ENCODE measurements around the gene VAMP2. TPM values are rescaled to one million over a fixed set of nuclear protein-coding genes. Genes with fewer than 3 reads are reported as not detected.
A peak's percentile ranks its signal among the peaks of the same experiment; 100 is the strongest.

VAMP2 gene
- total and polyA plus RNA-seq, 2 donors = 7.4 to 73.9 TPM

DNA sequence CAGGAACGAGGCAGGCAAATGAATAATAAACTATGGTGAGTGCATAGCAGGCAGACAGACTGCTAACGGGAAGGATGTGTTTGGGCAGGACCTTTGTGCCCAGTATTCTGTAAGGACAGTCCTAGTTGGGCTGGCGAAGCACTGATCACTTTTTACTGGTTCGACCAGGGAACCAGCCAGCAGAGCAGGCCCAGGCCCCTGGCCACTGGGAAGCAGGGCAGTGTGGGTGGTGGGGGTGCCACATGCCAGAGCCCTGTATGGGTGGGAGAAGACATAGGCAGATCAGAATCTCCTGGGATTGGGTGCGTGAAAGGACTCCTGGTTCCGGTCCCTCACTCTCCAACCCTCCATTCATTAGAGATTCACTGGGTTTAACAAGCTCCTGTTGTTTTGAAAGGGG, 4.0 kb upstream of the VAMP2 start:
- Histone ChIP-seq H3K9me3 (ENCODE audit: control insufficient read depth in 2 of 2, insufficient read depth in 1 of 2, low read length in 1 of 2) (peaks cover 0 to 6% of the 10 kb centered on the region in 2 donors), H3K4me1 (ENCODE audit: control insufficient read depth in 2 of 2, insufficient read depth in 2 of 2, low read length in 2 of 2) (peaks cover 21 to 30% of the 10 kb centered on the region in 2 donors), H3K36me3 (ENCODE audit: control insufficient read depth in 2 of 2, insufficient read depth in 2 of 2, low read length in 1 of 2) (peaks cover under 1 to 2% of the 10 kb centered on the region in 2 donors), H3K27ac (ENCODE audit: low read depth in 1 of 2, low read length in 1 of 2) (no peak overlapping the region), H3K4me3 (ENCODE audit: low read length in 2 of 2) (no peak overlapping the region), H3K27me3 (ENCODE audit: control insufficient read depth in 2 of 2, insufficient read depth in 1 of 2, low read length in 1 of 2) (no peaks in the 10 kb centered on the region)
- DNase-seq (ENCODE audit: low read depth in 6 of 9, low spot score in 9 of 9) = no peak
- WGBS = 98% methylated on average over 6 of the region's 6 CpGs

DNA sequence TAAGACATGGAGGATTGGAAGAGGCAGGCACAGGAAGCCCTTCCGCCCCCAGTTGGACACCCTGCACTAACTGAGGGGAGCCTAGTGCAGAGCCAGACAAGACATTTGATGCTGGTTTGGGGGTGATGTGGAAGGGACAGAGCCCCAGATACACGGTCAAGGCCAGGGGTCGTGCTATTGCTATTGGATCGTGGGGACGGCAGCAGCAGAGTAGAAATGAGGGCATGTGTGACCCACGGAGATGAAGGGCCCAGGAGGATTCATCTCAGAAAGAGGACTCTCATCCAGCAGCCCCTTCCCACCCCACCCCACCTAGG, 2.0 kb upstream of the VAMP2 start:
- peaks cover 0 to 6% of the 10 kb centered on the region in 2 donors for H3K9me3 ChIP-seq (ENCODE audit: control insufficient read depth in 2 of 2, insufficient read depth in 1 of 2, low read length in 1 of 2)
- peak overlapping the region; percentile 98 to 99 for H3K27ac ChIP-seq (ENCODE audit: low read depth in 1 of 2, low read length in 1 of 2)
- 93% methylated on average over 6 of the region's 6 CpGs for WGBS
- H3K4me1 ChIP-seq (ENCODE audit: control insufficient read depth in 2 of 2, insufficient read depth in 2 of 2, low read length in 2 of 2) = peaks cover 30 to 46% of the 10 kb centered on the region in 2 donors
- H3K27me3 ChIP-seq (ENCODE audit: control insufficient read depth in 2 of 2, insufficient read depth in 1 of 2, low read length in 1 of 2) = no peaks in the 10 kb centered on the region
- H3K36me3 ChIP-seq (ENCODE audit: control insufficient read depth in 2 of 2, insufficient read depth in 2 of 2, low read length in 1 of 2) = peaks cover 20% of the 10 kb centered on the region in 2 donors
- no peak for DNase-seq (ENCODE audit: low read depth in 6 of 9, low spot score in 9 of 9)
- peak overlapping the region in 1 of 2 donors; percentile 63 for H3K4me3 ChIP-seq (ENCODE audit: low read length in 2 of 2)

DNA sequence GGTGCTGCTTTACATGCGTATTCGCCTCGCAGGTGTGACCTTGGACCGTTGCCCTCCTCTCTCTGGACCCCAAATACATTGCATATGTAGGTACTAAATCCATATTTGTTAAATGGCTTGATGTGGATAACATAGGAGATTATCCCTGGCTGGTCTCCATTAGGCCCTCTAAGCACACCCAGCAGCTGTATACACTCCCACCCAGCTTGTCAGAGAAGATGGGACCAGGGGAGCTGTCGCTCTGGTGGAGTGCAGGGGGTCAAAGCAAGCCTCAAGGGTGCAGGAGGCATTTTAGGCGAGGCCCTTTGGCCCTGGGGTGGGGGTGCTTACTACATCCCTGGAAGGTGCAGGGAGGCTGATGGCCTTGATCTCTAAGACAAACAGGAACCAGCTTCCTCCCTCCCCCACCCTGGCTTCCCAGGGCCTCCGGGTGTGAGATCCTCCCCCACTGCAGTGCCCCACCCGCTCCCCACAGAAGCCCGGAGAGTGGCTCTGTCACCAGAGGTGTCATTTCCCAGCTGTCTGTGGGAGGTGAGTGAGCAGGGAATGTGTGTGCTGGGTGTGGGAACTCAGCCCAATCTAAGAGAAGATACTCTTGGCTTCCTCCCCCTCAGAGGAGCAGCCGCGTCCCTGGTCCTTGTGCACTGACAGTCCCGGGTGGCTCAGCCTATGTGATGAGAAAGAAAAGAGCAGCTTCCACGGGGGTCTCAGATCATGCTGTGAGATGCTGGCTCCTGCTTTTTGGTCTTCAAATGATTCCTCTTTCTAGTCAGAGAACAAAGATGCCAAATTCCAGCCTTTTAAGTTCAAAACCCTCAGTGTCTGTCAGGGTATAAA, 1.4 kb upstream of the VAMP2 start:
- WGBS = 37% methylated on average over 13 of the region's 13 CpGs
- Histone ChIP-seq H3K36me3 (ENCODE audit: control insufficient read depth in 2 of 2, insufficient read depth in 2 of 2, low read length in 1 of 2) (peaks cover 25% of the 10 kb centered on the region in 2 donors), H3K9me3 (ENCODE audit: control insufficient read depth in 2 of 2, insufficient read depth in 1 of 2, low read length in 1 of 2) (peaks cover 0 to 6% of the 10 kb centered on the region in 2 donors), H3K4me1 (ENCODE audit: control insufficient read depth in 2 of 2, insufficient read depth in 2 of 2, low read length in 2 of 2) (peaks cover 30 to 52% of the 10 kb centered on the region in 2 donors), H3K4me3 (ENCODE audit: low read length in 2 of 2) (peak overlapping the region; percentile 35 to 63), H3K27me3 (ENCODE audit: control insufficient read depth in 2 of 2, insufficient read depth in 1 of 2, low read length in 1 of 2) (no peaks in the 10 kb centered on the region), H3K27ac (ENCODE audit: low read depth in 1 of 2, low read length in 1 of 2) (peak overlapping the region; percentile 98 to 99)
- peak in 5 of 9 donors; percentile 77 to 91 (median 83) for DNase-seq (ENCODE audit: low read depth in 6 of 9, low spot score in 9 of 9)

DNA sequence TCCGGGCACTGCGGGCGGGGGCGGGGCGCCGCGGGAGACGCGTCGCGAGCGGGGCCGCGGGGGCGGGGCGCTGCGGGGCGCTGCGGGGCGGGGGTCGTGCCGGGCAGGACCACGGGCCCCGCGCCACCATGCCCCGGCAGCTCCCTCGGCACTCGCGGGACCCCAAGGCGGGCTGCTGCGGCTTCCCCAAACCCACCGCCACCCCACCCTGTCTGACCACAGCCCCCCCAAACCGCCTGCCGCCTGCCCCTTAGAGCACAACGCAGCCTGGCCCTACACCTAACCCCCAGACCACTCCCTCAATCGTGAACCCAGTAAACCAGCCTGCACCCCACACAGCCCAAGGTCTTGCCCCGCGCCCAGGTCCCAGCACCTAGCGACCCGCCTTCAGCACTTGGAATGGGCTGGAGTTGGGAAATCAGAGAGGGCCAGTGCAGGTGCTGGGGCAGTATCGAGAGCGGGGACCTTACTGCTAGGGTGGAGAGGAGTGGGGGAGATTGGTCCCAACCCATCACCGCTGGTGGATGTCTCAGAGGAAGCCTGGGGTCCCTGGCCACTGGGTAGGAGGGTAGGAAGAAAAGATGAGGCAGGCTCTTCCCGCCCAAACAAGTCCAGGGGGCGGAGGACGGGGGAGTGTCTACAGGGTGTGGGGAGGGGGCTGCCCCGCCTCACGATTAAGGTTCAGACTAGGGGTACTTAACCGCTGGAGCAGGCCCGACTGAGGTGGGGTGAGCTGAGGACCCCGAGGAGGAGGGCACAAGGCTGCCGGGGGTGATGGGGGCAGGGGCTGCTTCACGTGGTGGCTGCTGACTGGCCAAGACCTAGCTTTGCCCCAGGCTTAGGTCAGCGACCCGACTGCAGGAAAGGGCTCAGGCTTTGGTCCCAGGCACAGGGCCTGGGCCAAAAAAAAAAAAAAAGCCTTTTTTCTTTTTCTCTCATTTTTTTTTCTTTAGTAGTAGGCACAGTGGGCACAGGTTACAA, 539 bp upstream of the VAMP2 start:
- WGBS = 20% methylated on average over 55 of the region's 55 CpGs
- Histone ChIP-seq H3K36me3 (ENCODE audit: control insufficient read depth in 2 of 2, insufficient read depth in 2 of 2, low read length in 1 of 2) (peaks cover 26 to 30% of the 10 kb centered on the region in 2 donors), H3K4me3 (ENCODE audit: low read length in 2 of 2) (peak overlapping the region; percentile 63 to 100), H3K4me1 (ENCODE audit: control insufficient read depth in 2 of 2, insufficient read depth in 2 of 2, low read length in 2 of 2) (peaks cover 35 to 59% of the 10 kb centered on the region in 2 donors), H3K27ac (ENCODE audit: low read depth in 1 of 2, low read length in 1 of 2) (peak overlapping the region; percentile 98 to 99), H3K27me3 (ENCODE audit: control insufficient read depth in 2 of 2, insufficient read depth in 1 of 2, low read length in 1 of 2) (no peaks in the 10 kb centered on the region), H3K9me3 (ENCODE audit: control insufficient read depth in 2 of 2, insufficient read depth in 1 of 2, low read length in 1 of 2) (peaks cover 0 to 6% of the 10 kb centered on the region in 2 donors)
- peak in 2 of 9 donors; percentile 57 to 79 for DNase-seq (ENCODE audit: low read depth in 6 of 9, low spot score in 9 of 9)

DNA sequence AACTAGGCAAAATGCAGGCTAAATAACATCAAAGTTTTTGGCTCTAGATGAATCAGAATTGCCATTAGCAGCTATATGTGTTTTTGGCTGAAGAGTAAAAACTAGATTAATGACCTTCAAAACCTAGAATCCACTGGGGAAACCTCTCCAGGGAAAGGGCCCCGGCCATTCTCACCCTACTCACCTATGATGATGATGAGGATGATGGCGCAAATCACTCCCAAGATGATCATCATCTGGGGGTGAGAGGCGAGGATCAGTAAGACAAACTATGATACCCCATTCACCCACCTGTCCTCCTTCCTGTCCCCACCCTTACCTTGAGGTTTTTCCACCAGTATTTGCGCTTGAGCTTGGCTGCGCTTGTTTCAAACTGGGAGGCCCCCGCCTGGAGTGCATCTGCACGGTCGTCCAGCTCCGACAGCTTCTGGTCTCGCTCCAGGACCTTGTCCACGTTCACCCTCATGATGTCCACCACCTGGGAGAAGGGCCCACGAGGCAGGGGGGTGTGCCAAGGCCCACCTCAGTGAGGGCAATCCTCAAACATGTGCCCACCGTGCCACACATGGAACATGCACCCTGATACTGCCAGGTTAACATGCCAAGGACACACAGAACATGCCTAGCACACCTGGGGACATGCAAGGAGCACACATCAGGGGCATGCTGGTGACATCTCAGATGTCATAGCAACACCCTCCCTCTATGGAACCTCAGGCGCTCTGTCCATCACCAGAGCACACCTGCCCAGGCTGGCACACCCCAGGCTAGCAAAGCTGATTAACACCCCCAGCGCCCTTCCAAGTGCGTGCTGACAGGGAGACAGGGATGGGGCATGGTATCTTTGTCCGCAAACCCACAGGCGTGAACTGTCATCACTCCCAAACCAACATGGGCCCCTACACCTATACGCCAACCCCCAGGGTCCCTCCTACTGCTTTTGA, 1.2 kb downstream of the VAMP2 start:
- Histone ChIP-seq H3K36me3 (ENCODE audit: control insufficient read depth in 2 of 2, insufficient read depth in 2 of 2, low read length in 1 of 2) (peaks cover 26 to 31% of the 10 kb centered on the region in 2 donors), H3K27ac (ENCODE audit: low read depth in 1 of 2, low read length in 1 of 2) (peak overlapping the region; percentile 87 to 99), H3K4me1 (ENCODE audit: control insufficient read depth in 2 of 2, insufficient read depth in 2 of 2, low read length in 2 of 2) (peaks cover 38 to 71% of the 10 kb centered on the region in 2 donors), H3K4me3 (ENCODE audit: low read length in 2 of 2) (peak overlapping the region; percentile 98 to 100), H3K9me3 (ENCODE audit: control insufficient read depth in 2 of 2, insufficient read depth in 1 of 2, low read length in 1 of 2) (peaks cover 0 to 6% of the 10 kb centered on the region in 2 donors), H3K27me3 (ENCODE audit: control insufficient read depth in 2 of 2, insufficient read depth in 1 of 2, low read length in 1 of 2) (no peaks in the 10 kb centered on the region)
- 87% methylated on average over 19 of the region's 19 CpGs for WGBS
- no peak for DNase-seq (ENCODE audit: low read depth in 6 of 9, low spot score in 9 of 9)

DNA sequence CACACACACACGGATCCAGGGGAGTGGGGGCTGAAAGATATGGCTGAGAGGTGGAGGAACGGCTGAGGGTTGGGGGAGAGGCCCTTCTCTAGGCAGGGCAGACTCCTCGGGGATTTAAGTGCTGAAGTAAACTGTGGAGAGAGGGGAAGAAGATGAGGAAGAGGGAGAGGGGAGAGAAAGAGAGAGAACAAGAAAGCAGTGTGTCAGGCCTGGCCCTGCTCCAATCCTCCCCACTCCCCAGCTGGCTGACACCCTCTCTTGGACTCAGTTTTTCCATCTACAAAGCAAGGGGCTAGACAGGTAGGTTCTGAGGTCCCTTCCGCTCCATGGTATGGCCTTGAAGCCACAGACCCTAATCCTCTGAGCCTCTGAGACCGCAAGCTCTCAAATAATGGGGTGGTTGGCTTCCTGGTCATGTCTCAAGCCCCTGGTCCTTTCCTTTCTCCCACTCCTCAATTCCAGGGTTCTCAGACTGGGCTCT, 2.0 kb downstream of the VAMP2 start:
- no peak for DNase-seq (ENCODE audit: low read depth in 6 of 9, low spot score in 9 of 9)
- no peak overlapping the region for H3K27ac ChIP-seq (ENCODE audit: low read depth in 1 of 2, low read length in 1 of 2)
- H3K4me3 ChIP-seq (ENCODE audit: low read length in 2 of 2) = no peak overlapping the region
- peaks cover 0 to 6% of the 10 kb centered on the region in 2 donors for H3K9me3 ChIP-seq (ENCODE audit: control insufficient read depth in 2 of 2, insufficient read depth in 1 of 2, low read length in 1 of 2)
- peaks cover 26 to 31% of the 10 kb centered on the region in 2 donors for H3K36me3 ChIP-seq (ENCODE audit: control insufficient read depth in 2 of 2, insufficient read depth in 2 of 2, low read length in 1 of 2)
- peaks cover 40 to 76% of the 10 kb centered on the region in 2 donors for H3K4me1 ChIP-seq (ENCODE audit: control insufficient read depth in 2 of 2, insufficient read depth in 2 of 2, low read length in 2 of 2)
- no peaks in the 10 kb centered on the region for H3K27me3 ChIP-seq (ENCODE audit: control insufficient read depth in 2 of 2, insufficient read depth in 1 of 2, low read length in 1 of 2)
- 91% methylated on average over 5 of the region's 5 CpGs for WGBS

DNA sequence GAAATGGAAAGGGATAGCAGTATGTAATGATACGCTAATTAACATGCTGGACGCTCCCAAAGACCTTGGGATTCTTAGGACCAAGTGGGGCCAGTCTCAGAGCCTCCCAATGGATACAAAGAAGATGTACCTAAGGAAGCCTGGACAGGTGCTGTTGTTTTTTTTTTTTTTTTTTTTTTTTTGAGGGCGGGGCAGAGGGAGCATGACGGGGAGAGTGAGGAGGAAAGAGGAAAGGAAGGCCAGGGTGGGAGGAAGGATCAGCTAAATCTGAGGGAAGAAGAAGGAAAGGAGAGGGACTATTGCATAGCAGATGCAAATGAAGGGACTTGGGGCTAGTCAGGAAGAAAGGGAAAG, 2.5 kb downstream of the VAMP2 start:
- 91% methylated on average over 4 of the region's 4 CpGs for WGBS
- Histone ChIP-seq H3K36me3 (ENCODE audit: control insufficient read depth in 2 of 2, insufficient read depth in 2 of 2, low read length in 1 of 2) (peaks cover 26 to 31% of the 10 kb centered on the region in 2 donors), H3K4me1 (ENCODE audit: control insufficient read depth in 2 of 2, insufficient read depth in 2 of 2, low read length in 2 of 2) (peaks cover 46 to 81% of the 10 kb centered on the region in 2 donors), H3K4me3 (ENCODE audit: low read length in 2 of 2) (no peak overlapping the region), H3K27me3 (ENCODE audit: control insufficient read depth in 2 of 2, insufficient read depth in 1 of 2, low read length in 1 of 2) (no peaks in the 10 kb centered on the region), H3K27ac (ENCODE audit: low read depth in 1 of 2, low read length in 1 of 2) (peak overlapping the region in 1 of 2 donors; percentile 21), H3K9me3 (ENCODE audit: control insufficient read depth in 2 of 2, insufficient read depth in 1 of 2, low read length in 1 of 2) (peaks cover 0 to 6% of the 10 kb centered on the region in 2 donors)
- DNase-seq (ENCODE audit: low read depth in 6 of 9, low spot score in 9 of 9) = no peak
